IMR-90 (cell line): ENCODE results near the gene PODXL2.

Experiments used
- CTCF ChIP-seq: conservative IDR thresholded peaks from 2 replicates; pipeline ENCODE4 v1.5.1; 2012; ENCODE audit warnings: mild to moderate bottlenecking, low read depth, low read length, improper control_type of control experiment
- MAZ ChIP-seq: IDR thresholded peaks from 2 replicates; pipeline ENCODE4 v1.6.1; 2012; ENCODE audit warnings: low read depth, mild to moderate bottlenecking, low read length, improper control_type of control experiment, moderate library complexity, borderline replicate concordance
- POLR2A ChIP-seq: IDR thresholded peaks from 2 replicates; pipeline ENCODE4 v1.6.1; 2012; ENCODE audit warnings: mild to moderate bottlenecking, low read depth, low read length
- RAD21 ChIP-seq: IDR thresholded peaks from 2 replicates; pipeline ENCODE4 v1.6.1; 2012; ENCODE audit warnings: low read length, improper control_type of control experiment
- RFX5 ChIP-seq: IDR thresholded peaks from 2 replicates; pipeline ENCODE4 v1.8.0; 2012; ENCODE audit warnings: low read depth, mild to moderate bottlenecking, low read length, moderate library complexity

- TF ChIP-seq POLR2A = no peak
- TF ChIP-seq CTCF = no peak
- no peak for TF ChIP-seq RFX5
- no peak for TF ChIP-seq RAD21
- TF ChIP-seq MAZ = no peak
Observed at GRCh38 chr3:127706312-127706711, 77.3 kb downstream of the PODXL2 start.
